D721Med (cell line): ENCODE measurements around the gene SPEF1.

Source experiments
- DNase-seq: peaks from one replicate; pipeline ENCODE4 v3.0.0; 2011; ENCODE audit warnings: low spot score; ENCODE audit not compliant: insufficient read length
- FAIRE-seq: peaks from 2 replicates; lab custom pipeline; 2011; peaks lifted over from hg19 to GRCh38; lab: Jason Lieb, UNC
- CTCF ChIP-seq: IDR thresholded peaks from 2 replicates; pipeline ENCODE4 v1.5.1; 2012; ENCODE audit warnings: mild to moderate bottlenecking, control low read depth; ENCODE audit not compliant: insufficient read depth; ENCODE audit errors: missing control alignments

SPEF1 gene

GRCh38 chr20:3786126-3786484, 4.9 kb upstream of the SPEF1 start:
- no peak for DNase-seq

GRCh38 chr20:3785240-3786125, 4.2 kb upstream of the SPEF1 start:
- DNase-seq: no peak
- no peak for FAIRE-seq
- TF ChIP-seq CTCF: no peak

More at GRCh38 chr20:3786126-3786484, 4.9 kb upstream of the SPEF1 start:
- no peak for FAIRE-seq
- TF ChIP-seq CTCF: no peak

GRCh38 chr20:3784863-3785239, 3.6 kb upstream of the SPEF1 start:
- no peak for TF ChIP-seq CTCF
- DNase-seq (no peak), FAIRE-seq (no peak)

- DNase-seq (no peak), FAIRE-seq (no peak)
- TF ChIP-seq CTCF: no peak
Observed at GRCh38 chr20:3784216-3784853, 3.1 kb upstream of the SPEF1 start.

- no peak for FAIRE-seq
- no peak for DNase-seq
- no peak for TF ChIP-seq CTCF
Observed at GRCh38 chr20:3783511-3784195, 2.4 kb upstream of the SPEF1 start.

GRCh38 chr20:3783068-3783489, 1.8 kb upstream of the SPEF1 start:
- DNase-seq (no peak), FAIRE-seq (no peak)
- TF ChIP-seq CTCF: no peak
